Ovary (tissue), 3 donors: ENCODE data around the gene ARIH2.

Experiments used
- EP300 ChIP-seq: sonication (generic); formaldehyde crosslinking; IDR thresholded peaks from one replicate; pipeline ENCODE4 v1.6.1; 2017; ENCODE audit warnings: antibody characterized with exemption
- POLR2A ChIP-seq: fragments of 450-650 bp; IDR thresholded peaks from one replicate; pipeline ENCODE4 v1.6.1; 2017; ENCODE audit warnings: antibody characterized with exemption, mild to moderate bottlenecking, moderate library complexity
- TF ChIP-seq, protein P1 (sequence below), 3 donors: fragments of 450-650 bp in 2 of 3; fragments of 200-600 bp in 1 of 3; IDR thresholded peaks; one replicate each; pipeline versions ENCODE4 v1.5.1 to v1.8.0; 2016 to 2022; ENCODE audit warnings: antibody characterized with exemption in 3 of 3, mild to moderate bottlenecking in 1 of 3
- donor health status: DM: no; HTN: no; CAD: no.

- TF ChIP-seq EP300 = no peak
- TF ChIP-seq, protein P1, sequence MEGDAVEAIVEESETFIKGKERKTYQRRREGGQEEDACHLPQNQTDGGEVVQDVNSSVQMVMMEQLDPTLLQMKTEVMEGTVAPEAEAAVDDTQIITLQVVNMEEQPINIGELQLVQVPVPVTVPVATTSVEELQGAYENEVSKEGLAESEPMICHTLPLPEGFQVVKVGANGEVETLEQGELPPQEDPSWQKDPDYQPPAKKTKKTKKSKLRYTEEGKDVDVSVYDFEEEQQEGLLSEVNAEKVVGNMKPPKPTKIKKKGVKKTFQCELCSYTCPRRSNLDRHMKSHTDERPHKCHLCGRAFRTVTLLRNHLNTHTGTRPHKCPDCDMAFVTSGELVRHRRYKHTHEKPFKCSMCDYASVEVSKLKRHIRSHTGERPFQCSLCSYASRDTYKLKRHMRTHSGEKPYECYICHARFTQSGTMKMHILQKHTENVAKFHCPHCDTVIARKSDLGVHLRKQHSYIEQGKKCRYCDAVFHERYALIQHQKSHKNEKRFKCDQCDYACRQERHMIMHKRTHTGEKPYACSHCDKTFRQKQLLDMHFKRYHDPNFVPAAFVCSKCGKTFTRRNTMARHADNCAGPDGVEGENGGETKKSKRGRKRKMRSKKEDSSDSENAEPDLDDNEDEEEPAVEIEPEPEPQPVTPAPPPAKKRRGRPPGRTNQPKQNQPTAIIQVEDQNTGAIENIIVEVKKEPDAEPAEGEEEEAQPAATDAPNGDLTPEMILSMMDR (IDR thresholded peaks at IDR 0.05) = no peak
- no peak for TF ChIP-seq POLR2A
Observed at GRCh38 chr3:49028298-49028672, 109.6 kb downstream of the ARIH2 start.
